Tibial nerve (tissue), 4 donors: ENCODE results near the gene SMCO2.

Source experiments
- EP300 ChIP-seq, 2 donors: sonication (generic); formaldehyde crosslinking; IDR thresholded peaks; one replicate each; pipeline ENCODE4 v1.6.1; 2017; ENCODE audit warnings: antibody characterized with exemption in 2 of 2, mild to moderate bottlenecking in 1 of 2
- POLR2A ChIP-seq, 2 donors: fragments of 450-650 bp; IDR thresholded peaks; one replicate each; pipeline ENCODE4 v1.6.1; 2017; ENCODE audit warnings: antibody characterized with exemption in 2 of 2, mild to moderate bottlenecking in 2 of 2, moderate library complexity in 2 of 2
- TF ChIP-seq, protein P1 (sequence below), 5 experiments: fragments of 200-600 bp in 3 of 5; fragments of 450-650 bp in 2 of 5; sonication (generic) in 3 of 5; IDR thresholded peaks; one replicate each; pipeline ENCODE4 v1.5.1; 2016 to 2019; ENCODE audit warnings: antibody characterized with exemption in 5 of 5, mild to moderate bottlenecking in 3 of 5, moderate library complexity in 2 of 5

DNA sequence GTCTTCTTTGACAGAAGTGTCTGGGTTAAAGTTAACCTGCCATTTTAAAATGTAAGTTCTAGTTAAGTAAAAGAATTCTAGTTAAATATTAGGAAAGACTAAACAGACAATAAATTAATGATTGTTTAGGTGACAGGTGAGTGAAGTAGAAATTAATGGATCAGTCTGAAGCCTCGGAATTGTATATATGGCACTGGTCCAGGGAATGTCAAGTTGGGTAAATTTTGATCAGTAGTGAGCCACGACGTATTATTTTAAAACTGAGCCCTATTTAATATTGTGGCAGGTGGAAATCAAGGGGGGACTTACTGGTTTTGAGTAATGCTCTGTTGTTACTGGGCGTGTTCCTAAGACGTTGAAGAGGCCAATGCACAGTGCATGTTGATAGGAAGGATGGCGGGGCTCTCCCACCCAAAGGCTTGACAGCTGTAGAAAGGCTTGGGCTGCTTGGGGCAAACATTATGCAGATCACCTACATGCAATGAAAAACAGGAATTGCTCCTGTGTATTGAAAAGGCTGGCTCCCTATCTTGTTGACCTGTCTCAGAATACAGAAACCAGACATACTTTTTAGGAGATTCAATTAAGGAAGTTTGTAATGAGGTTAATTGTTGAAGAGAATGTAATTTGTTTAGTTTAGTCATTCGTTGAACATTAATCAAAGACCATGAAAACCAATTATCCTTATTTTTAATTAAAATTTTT, 71.6 kb downstream of the SMCO2 start:
- TF ChIP-seq, protein P1, sequence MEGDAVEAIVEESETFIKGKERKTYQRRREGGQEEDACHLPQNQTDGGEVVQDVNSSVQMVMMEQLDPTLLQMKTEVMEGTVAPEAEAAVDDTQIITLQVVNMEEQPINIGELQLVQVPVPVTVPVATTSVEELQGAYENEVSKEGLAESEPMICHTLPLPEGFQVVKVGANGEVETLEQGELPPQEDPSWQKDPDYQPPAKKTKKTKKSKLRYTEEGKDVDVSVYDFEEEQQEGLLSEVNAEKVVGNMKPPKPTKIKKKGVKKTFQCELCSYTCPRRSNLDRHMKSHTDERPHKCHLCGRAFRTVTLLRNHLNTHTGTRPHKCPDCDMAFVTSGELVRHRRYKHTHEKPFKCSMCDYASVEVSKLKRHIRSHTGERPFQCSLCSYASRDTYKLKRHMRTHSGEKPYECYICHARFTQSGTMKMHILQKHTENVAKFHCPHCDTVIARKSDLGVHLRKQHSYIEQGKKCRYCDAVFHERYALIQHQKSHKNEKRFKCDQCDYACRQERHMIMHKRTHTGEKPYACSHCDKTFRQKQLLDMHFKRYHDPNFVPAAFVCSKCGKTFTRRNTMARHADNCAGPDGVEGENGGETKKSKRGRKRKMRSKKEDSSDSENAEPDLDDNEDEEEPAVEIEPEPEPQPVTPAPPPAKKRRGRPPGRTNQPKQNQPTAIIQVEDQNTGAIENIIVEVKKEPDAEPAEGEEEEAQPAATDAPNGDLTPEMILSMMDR (IDR thresholded peaks at IDR 0.05): no peak
- no peak for TF ChIP-seq POLR2A (IDR thresholded peaks at IDR 0.05)
- TF ChIP-seq EP300 (IDR thresholded peaks at IDR 0.05): no peak
